K562 (cell line): ENCODE data around the gene ZNF362. TPM values are rescaled to one million over a fixed set of nuclear protein-coding genes. Genes with fewer than 3 reads are reported as not detected.

ENCODE experiments used
- ATAC-seq: fragments of 200-7000 bp; cut with Tn5 transposase; 3 replicates; pipeline ENCODE4 v1.9.1; 2020; ENCODE audit warnings: moderate library complexity
- BruUV-seq: library from RNA; stranded (reverse); fragments of 400-500 nt; replicated peaks from 2 replicates; lab custom pipeline; 2021; lab: Mats Ljungman, UMichigan
- CTCF ChIA-PET: fragments of 300-600 bp; formaldehyde crosslinking; extraction: SDS; loops from one replicate; lab custom pipeline; 2021; ENCODE audit warnings: low intra/inter-chr PET ratio; lab: Yijun Ruan, JAX
- POLR2A ChIA-PET: fragments of 300-600, 350-650 bp; sonication (Branson Sonifier 250); formaldehyde crosslinking; extraction: SDS; loops from one replicate; lab custom pipeline; 2021; ENCODE audit warnings: antibody characterized with exemption, inconsistent platforms; lab: Yijun Ruan, JAX
- DNase-seq, 4 experiments: peaks; one replicate each; pipeline versions ENCODE4 v3.0.0 to v3.0.0-alpha.2; 2011 to 2018; ENCODE audit warnings: low spot score in 3 of 4, mixed read lengths in 3 of 4; ENCODE audit errors: extremely low read depth in 1 of 4
- FAIRE-seq: peaks from 2 replicates; lab custom pipeline; 2011; peaks lifted over from hg19 to GRCh38; lab: Jason Lieb, UNC
- H2AFZ ChIP-seq: 2 replicates; pipeline ENCODE4 v1.6.0; 2011; ENCODE audit warnings: low read depth, low read length, control low read depth, inconsistent platforms
- H3K27ac ChIP-seq: fragments of 200-600 bp; 3 replicates; pipeline ENCODE4 v1.8.0; 2011; ENCODE audit warnings: low read depth, mild to moderate bottlenecking, control low read depth, inconsistent platforms, low read length, moderate library complexity, mixed read lengths; ENCODE audit errors: extremely low read depth
- H3K27me3 ChIP-seq, 2 experiments: fragments of 300-600 bp in 1 of 2; 2 replicates in 1 of 2; 3 replicates in 1 of 2; pipeline versions ENCODE4 v1.6.0 to v1.8.0; 2011; ENCODE audit warnings: inconsistent platforms in 2 of 2, low read length in 2 of 2, mild to moderate bottlenecking in 1 of 2, mixed read lengths in 1 of 2, moderate library complexity in 1 of 2; ENCODE audit not compliant: control insufficient read depth in 2 of 2, insufficient read depth in 2 of 2
- H3K36me3 ChIP-seq: fragments of 300-600 bp; 3 replicates; pipeline ENCODE4 v1.8.0; 2011; ENCODE audit warnings: mild to moderate bottlenecking, low read length, inconsistent platforms; ENCODE audit not compliant: control insufficient read depth, insufficient read depth
- H3K4me1 ChIP-seq, 2 experiments: fragments of 200-600 bp in 1 of 2; replicated peaks in 1 of 2; 2 replicates in 1 of 2; 3 replicates in 1 of 2; pipeline versions ENCODE4 v1.5.1 to v1.8.0; 2011; ENCODE audit warnings: inconsistent platforms in 2 of 2, low read length in 2 of 2, mild to moderate bottlenecking in 1 of 2, mixed read lengths in 1 of 2, moderate library complexity in 1 of 2; ENCODE audit not compliant: control insufficient read depth in 2 of 2, insufficient read depth in 2 of 2
- H3K4me2 ChIP-seq: 2 replicates; pipeline ENCODE4 v1.6.1; 2011; ENCODE audit warnings: low read length, control low read depth, inconsistent platforms, mixed read lengths; ENCODE audit not compliant: insufficient read depth
- H3K4me3 ChIP-seq: fragments of 200-600 bp; sonication (generic), shearing (Covaris generic); 2 replicates; pipeline ENCODE4 v1.5.1; 2016; ENCODE audit warnings: control low read depth, inconsistent platforms
- H3K79me2 ChIP-seq: fragments of 200-600 bp; 3 replicates; pipeline ENCODE4 v1.8.0; 2011; ENCODE audit warnings: low read length, inconsistent platforms; ENCODE audit not compliant: control insufficient read depth, insufficient read depth
- H3K9ac ChIP-seq, 2 experiments: 2 replicates each; pipeline versions ENCODE4 v1.6.0 to v1.6.1; 2011; ENCODE audit warnings: low read depth in 2 of 2, low read length in 2 of 2, control low read depth in 1 of 2, inconsistent platforms in 1 of 2, mild to moderate bottlenecking in 1 of 2, mixed read lengths in 1 of 2; ENCODE audit not compliant: insufficient read depth in 1 of 2
- H3K9me1 ChIP-seq: one replicate; pipeline ENCODE4 v1.6.0; 2011; ENCODE audit warnings: inconsistent platforms, mild to moderate bottlenecking, low read length, moderate library complexity; ENCODE audit not compliant: control insufficient read depth, insufficient read depth
- H3K9me3 ChIP-seq: replicated peaks from 2 replicates; pipeline ENCODE4 v1.5.1; 2011; ENCODE audit warnings: low read depth, low read length, inconsistent platforms; ENCODE audit not compliant: control insufficient read depth, insufficient read depth
- H4K20me1 ChIP-seq: replicated peaks from 2 replicates; pipeline ENCODE4 v1.6.1; 2011; ENCODE audit warnings: low read length, inconsistent platforms, mixed read lengths; ENCODE audit not compliant: control insufficient read depth, insufficient read depth
- ARID1B ChIP-seq: fragments of 450-650 bp; IDR thresholded peaks from 2 replicates; pipeline ENCODE4 v1.6.1; 2016; ENCODE audit warnings: antibody characterized with exemption, mild to moderate bottlenecking, inconsistent platforms
- DDX20 ChIP-seq: fragments of 450-650 bp; IDR thresholded peaks from 2 replicates; pipeline ENCODE4 v1.6.1; 2016; ENCODE audit warnings: missing genetic modification characterization, low read depth, mild to moderate bottlenecking, missing compliant biosample characterization, moderate library complexity
- DIDO1 ChIP-seq: fragments of 450-650 bp; IDR thresholded peaks from 2 replicates; pipeline ENCODE4 v1.6.1; 2016; ENCODE audit warnings: low read depth, missing biosample characterization, missing genetic modification characterization
- ERF ChIP-seq: fragments of 450-650 bp; formaldehyde crosslinking; IDR thresholded peaks from 2 replicates; pipeline ENCODE4 v1.4.0; 2020; ENCODE audit warnings: mild to moderate bottlenecking, mixed read lengths
- FOXP1 ChIP-seq: sonication (generic); formaldehyde crosslinking; IDR thresholded peaks from 2 replicates; pipeline ENCODE4 v1.8.0; 2022; ENCODE audit warnings: mild to moderate bottlenecking, missing genetic modification reagents
- GABPA ChIP-seq: fragments of 200-800 bp; sonication (Bioruptor generic); conservative IDR thresholded peaks from 2 replicates; pipeline ENCODE4 v1.6.1; 2016; ENCODE audit warnings: low read depth, missing genetic modification characterization, missing compliant biosample characterization
- HSF4 ChIP-seq: fragments of 250-450 bp; sonication (Bioruptor Pico); IDR thresholded peaks from 2 replicates; pipeline ENCODE4 v2.1.2; 2022; ENCODE audit warnings: mild to moderate bottlenecking, moderate library complexity, borderline replicate concordance
- MEF2D ChIP-seq: conservative IDR thresholded peaks from 2 replicates; pipeline ENCODE4 v1.6.1; 2016; ENCODE audit warnings: low read depth, missing genetic modification characterization, missing compliant biosample characterization
- SAFB ChIP-seq: fragments of 200-400 bp; formaldehyde crosslinking; IDR thresholded peaks from 2 replicates; pipeline ENCODE4 v1.6.1; 2017; ENCODE audit warnings: low read depth, low read length, borderline replicate concordance
- SMAD1 ChIP-seq: fragments of 150-350 bp; IDR thresholded peaks from 2 replicates; pipeline ENCODE4 v1.6.1; 2014; ENCODE audit warnings: low read length, low read depth; ENCODE audit not compliant: partially characterized antibody
- TBP ChIP-seq: optimal IDR thresholded peaks from 2 replicates; pipeline ENCODE3; 2011; ENCODE audit warnings: low read depth, low read length, improper control_type of control experiment
- TEAD1 ChIP-seq, 2 experiments: fragments of 450-650 bp in 1 of 2; sonication (generic) in 1 of 2; formaldehyde crosslinking; IDR thresholded peaks; 2 replicates each; pipeline versions ENCODE4 v1.4.0 to v1.8.0; 2020 to 2022; ENCODE audit warnings: mild to moderate bottlenecking in 2 of 2, missing genetic modification reagents in 1 of 2
- TEAD2 ChIP-seq: fragments of 450-650 bp; IDR thresholded peaks from 2 replicates; pipeline ENCODE4 v1.6.1; 2016; ENCODE audit warnings: missing genetic modification characterization, control low read depth, missing compliant biosample characterization
- TRIM24 ChIP-seq, 2 experiments: fragments of 450-650 bp; IDR thresholded peaks; 2 replicates each; pipeline ENCODE4 v1.6.1; 2016
- ZNF584 ChIP-seq: fragments of 200-800 bp; sonication (Bioruptor generic); IDR thresholded peaks from 2 replicates; pipeline ENCODE4 v1.6.1; 2016; ENCODE audit warnings: low read depth, mild to moderate bottlenecking, missing genetic modification characterization, missing compliant biosample characterization
- WGBS: fragments of 100-300 bp; shearing (Covaris generic); methylation state at CpG from one replicate; pipeline ENCODE4 v1.1.6; 2016; ENCODE audit warnings: low coverage, mixed read lengths; ENCODE audit not compliant: insufficient coverage; ENCODE audit errors: missing lambda C conversion rate; 5-methylcytosine and 5-hydroxymethylcytosine counted together
- in situ Hi-C: fragments of 300-500 bp; cut with MboI; formaldehyde crosslinking; loops from 4 replicates; pipeline ENCODE4 v1.15.0; 2018; ENCODE audit warnings: inconsistent platforms, mixed read lengths
- intact Hi-C: fragments of 100-400 bp; cut with micrococcal nuclease; formaldehyde crosslinking; loops from 2 replicates; pipeline ENCODE4 v1.14.2; 2022
- polyA plus RNA-seq, 8 experiments: library from polyadenylated mRNA; depleted of rRNA in 4 of 8; stranded (reverse) in 5 of 8; unstranded in 3 of 8; fragments of >200 nt; fragmentation: Nextera tagmentation in 2 of 8; fragmentation: Illumina TruSeq in 1 of 8; extraction: Ambion mirVana in 2 of 8; extraction: Trizol in 1 of 8; gene quantifications; 2 replicates each; pipeline versions ENCODE4 v1.2.1 to v1.2.3, GENCODE V29; 2011 to 2014; ENCODE audit warnings: inconsistent platforms in 1 of 8, missing spikeins in 1 of 8
- total RNA-seq, 7 experiments: library from RNA; depleted of rRNA in 6 of 7; stranded (reverse); fragments of >200 nt in 6 of 7; fragmentation: Illumina TruSeq in 2 of 7; extraction: Trizol in 2 of 7; gene quantifications; 2 replicates each; pipeline versions ENCODE4 v1.2.1 to v1.2.3, GENCODE V29; 2011 to 2021; ENCODE audit warnings: low replicate concordance in 1 of 7
- TF ChIP-seq, protein P1 (sequence below): sonication (generic); formaldehyde crosslinking; IDR thresholded peaks from 2 replicates; pipeline ENCODE4 v1.5.0; 2020; ENCODE audit warnings: missing genetic modification reagents
- TF ChIP-seq, protein P2 (sequence below): IDR thresholded peaks from 2 replicates; pipeline ENCODE4 v1.6.1; 2011; ENCODE audit not compliant: insufficient read length; ENCODE audit errors: extremely low read depth

Gene ZNF362
- total and polyA plus RNA-seq, 9 of the 15 experiments (the other 6 are each of a cell fraction or from before 2014, with no cell fraction given), result 0.01 to 1.1 (median 0.35) TPM; not detected in 1

DNA sequence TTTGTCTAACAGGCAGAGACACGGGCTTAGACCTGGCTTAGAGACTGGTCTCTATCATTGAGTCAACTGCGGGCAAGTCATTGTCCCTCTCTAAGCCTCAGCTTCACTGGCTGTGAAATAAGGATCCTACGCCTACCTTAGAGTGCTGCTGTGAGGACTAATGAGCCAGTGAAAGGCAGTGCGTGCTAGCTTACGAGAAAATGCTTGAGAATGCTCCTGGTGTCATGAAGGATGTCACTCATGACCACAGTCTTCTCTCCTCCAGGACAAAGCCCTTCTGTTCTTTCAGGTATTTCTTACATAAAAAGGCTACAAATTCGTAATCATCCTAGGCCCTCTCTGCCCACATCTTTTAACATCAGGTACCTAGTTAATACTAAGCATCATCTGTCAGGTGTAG, 81.1 kb downstream of the ZNF362 start:
- WGBS, result 83% methylated on average over 6 of the region's 6 CpGs
- ChIA-PET CTCF (no interaction called here), POLR2A (interaction anchor here (1.0 to 2.2 kb wide), 5 partner anchors 10 to 14 kb away, joined by 5 to 13 read pairs (median 6); no protein-coding TSS in a partner anchor)
- Histone ChIP-seq H3K27me3 (no peaks in the 10 kb centered on the region), H3K27ac (no peak overlapping the region), H3K9me1 (peaks cover 9% of the 10 kb centered on the region), H3K9ac (no peak overlapping the region), H3K9me3 (no peaks in the 10 kb centered on the region), H3K79me2 (peaks cover 28% of the 10 kb centered on the region), H3K4me2 (no peak overlapping the region), H3K4me3 (no peak overlapping the region), H3K36me3 (peaks cover 41% of the 10 kb centered on the region), H3K4me1 (peaks cover 6 to 13% of the 10 kb centered on the region in 2 experiments; a peak in 4 of 5 replicates), H4K20me1 (peaks cover 30% of the 10 kb centered on the region), H2AFZ (no peak overlapping the region)
- TF ChIP-seq DIDO1 (tag) (no peak), MEF2D (no peak), SAFB (no peak), TEAD1 (CRISPR knock-in tag; IDR thresholded peaks at IDR 0.05) (no peak), HSF4 (CRISPR knock-in tag) (no peak), ARID1B (no peak), SMAD1 (no peak), FOXP1 (no peak), TRIM24 (IDR thresholded peaks at IDR 0.05) (no peak), TBP (no peak), GABPA (no peak), ZNF584 (CRISPR knock-in tag) (no peak), TEAD2 (tag) (no peak), ERF (no peak), DDX20 (no peak)
- TF ChIP-seq, protein P1, sequence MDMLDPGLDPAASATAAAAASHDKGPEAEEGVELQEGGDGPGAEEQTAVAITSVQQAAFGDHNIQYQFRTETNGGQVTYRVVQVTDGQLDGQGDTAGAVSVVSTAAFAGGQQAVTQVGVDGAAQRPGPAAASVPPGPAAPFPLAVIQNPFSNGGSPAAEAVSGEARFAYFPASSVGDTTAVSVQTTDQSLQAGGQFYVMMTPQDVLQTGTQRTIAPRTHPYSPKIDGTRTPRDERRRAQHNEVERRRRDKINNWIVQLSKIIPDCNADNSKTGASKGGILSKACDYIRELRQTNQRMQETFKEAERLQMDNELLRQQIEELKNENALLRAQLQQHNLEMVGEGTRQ (CRISPR knock-in tag), result no peak
- TF ChIP-seq, protein P2, sequence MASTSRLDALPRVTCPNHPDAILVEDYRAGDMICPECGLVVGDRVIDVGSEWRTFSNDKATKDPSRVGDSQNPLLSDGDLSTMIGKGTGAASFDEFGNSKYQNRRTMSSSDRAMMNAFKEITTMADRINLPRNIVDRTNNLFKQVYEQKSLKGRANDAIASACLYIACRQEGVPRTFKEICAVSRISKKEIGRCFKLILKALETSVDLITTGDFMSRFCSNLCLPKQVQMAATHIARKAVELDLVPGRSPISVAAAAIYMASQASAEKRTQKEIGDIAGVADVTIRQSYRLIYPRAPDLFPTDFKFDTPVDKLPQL, result no peak
- no peak for ATAC-seq
- intact Hi-C loops (no loop called here), in situ Hi-C loops (no loop called here)
- BruUV-seq, result no TSS peak
- no peak for DNase-seq
- FAIRE-seq, result peak; percentile 11
